NCI-H2196 treated with DMSO at 0.1 percent for 48 hours (cell line): ENCODE measurements around the gene FAM83G.
"Not testable (repeated sequence)": the region's sequence is repeated elsewhere in the genome, so short reads cannot be mapped to it uniquely, and the experiment has no call there.

ENCODE experiments used
- DNase-seq: peaks from one replicate; lab custom pipeline; 2025; ENCODE audit not compliant: unreplicated experiment; lab: John Stamatoyannopoulos, UW

Gene FAM83G

GRCh38 chr17:18922596-18922995 lies 82.0 kb downstream of the FAM83G start:
- DNase-seq, result not testable (repeated sequence)

GRCh38 chr17:18921912-18922451 lies 82.6 kb downstream of the FAM83G start:
- no peak for DNase-seq

- DNase-seq, result no peak
Measured at GRCh38 chr17:18921485-18921884, 83.1 kb downstream of the FAM83G start.

- no peak for DNase-seq
Measured at GRCh38 chr17:18920911-18921441, 83.6 kb downstream of the FAM83G start.

- no peak for DNase-seq
Measured at GRCh38 chr17:18919963-18920362, 84.6 kb downstream of the FAM83G start.
